Activated naive CD4-positive, alpha-beta T cell treated with anti-CD3 and anti-CD28 coated beads, Interleukin-2, amount 10 ng/mL, durations not matched to agents 5 hours and 36 hours (primary cell): Measurements from ENCODE around the gene ADK. TPM values are rescaled to one million over a fixed set of nuclear protein-coding genes. Genes with fewer than 3 reads are reported as not detected.

Experiments used
- total RNA-seq, 2 experiments: library from RNA; stranded (reverse); gene quantifications; one replicate each; pipeline ENCODE4 v1.2.3, GENCODE V29; 2021

The ADK gene
- total RNA-seq, result 10 to 100 TPM; 22.9 to 25.1 TPM

DNA sequence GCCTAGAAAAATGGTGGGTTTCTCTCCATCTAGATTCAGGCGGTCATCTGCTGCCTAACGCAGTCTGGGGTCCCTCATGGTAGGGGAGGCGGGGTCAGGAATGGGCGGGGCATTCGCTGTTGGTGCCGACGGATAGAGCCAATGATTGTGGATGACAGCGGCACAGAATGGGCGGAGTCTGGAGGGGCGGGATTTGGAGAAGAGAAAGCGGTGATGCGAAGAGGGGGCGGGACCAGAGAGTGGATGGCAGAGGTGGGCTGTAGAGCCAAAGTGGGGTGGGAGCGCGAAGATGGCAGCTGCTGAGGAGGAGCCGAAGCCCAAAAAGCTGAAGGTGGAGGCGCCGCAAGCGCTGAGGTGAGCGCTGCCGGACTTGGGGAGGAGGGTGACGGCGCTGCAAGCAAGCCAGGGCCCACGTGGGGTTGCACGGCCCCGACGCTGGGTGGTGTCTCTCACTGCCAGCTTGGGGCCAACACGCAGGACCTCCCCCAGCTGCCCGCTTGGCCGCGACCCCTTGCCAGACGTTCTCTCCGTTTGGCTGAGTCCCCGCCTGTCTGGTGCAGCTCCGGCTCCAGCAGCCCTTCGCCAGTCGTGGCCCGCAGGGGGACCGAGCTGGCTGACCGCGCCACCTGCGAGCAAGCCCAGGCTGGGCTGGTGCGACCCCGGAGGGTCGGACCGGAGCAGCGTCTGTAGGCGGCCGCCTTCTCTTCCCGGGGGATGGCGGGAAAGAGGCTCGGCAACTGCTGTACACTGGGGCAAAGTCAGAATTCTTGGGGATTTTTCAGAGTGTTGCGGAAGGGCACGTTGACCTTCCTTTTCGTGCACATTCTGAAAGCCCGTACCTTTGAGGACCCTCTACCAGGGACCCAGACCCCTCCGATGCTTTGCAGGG is at the start of gene ADK:
Gene ADK, plus strand, starts transcription at position 232 of the 889 bp plus-strand sequence. Its CDS starts 58 bp downstream, at position 290.

DNA sequence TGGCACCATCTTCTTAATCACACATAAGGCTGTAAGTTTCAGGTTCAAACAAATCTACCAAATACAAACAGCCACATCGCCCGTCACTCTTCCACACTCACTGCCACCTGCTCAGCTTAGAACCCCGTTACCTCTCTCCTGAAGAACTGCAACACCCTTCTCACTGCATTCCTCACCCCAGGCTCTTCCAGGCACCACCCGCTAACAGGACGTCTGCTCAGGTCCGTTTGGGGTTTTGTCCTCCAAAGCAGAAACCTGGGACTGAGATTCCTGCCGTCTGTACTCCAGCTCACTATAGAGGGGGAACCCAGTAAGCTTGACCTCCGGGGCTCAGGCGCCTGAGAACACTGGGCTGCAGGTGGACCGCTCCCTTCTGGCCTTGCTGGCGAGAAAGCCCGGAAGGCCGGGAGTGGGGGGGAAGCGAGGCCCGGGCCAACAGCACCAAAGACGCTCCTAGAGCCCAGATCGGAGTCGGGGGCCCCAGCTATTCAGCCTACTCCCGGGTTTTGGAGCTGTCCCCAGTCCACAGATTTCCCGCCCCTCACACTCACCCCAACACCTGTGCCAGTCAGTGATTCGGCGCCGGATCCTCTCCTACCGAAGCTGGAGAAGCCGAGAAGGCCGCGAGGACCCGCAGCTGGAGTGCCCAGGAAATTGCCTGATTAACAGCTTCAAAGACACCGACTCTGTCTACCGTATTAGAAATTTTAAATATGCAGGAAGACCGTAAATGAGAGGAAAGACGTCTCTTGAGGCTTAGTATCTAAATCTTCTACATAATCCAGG is 624 bp upstream of the ADK start, which contains the start of gene AP3M1:
Gene AP3M1, minus strand, starts transcription at position 625 of the 786 bp plus-strand sequence. CDS start 12,449 bp downstream, outside the sequence.

Other genes starting within 250 kb of the ADK start
- gene PLAU, start 240.1 kb upstream of the ADK start, total RNA-seq, result 1 to 10 TPM in 1 of 2 experiments, under 1 TPM in 1; 0.48 to 1.0 TPM
- gene VCL, start 153.1 kb upstream of the ADK start, total RNA-seq, result 10 to 100 TPM; 47.9 to 52.2 TPM
- 10 to 100 TPM; 36.1 to 36.5 TPM for gene AP3M1, start 393 bp upstream of the ADK start, total RNA-seq